ENCODE measurements around the gene ANO1.

The ANO1 gene

DNA sequence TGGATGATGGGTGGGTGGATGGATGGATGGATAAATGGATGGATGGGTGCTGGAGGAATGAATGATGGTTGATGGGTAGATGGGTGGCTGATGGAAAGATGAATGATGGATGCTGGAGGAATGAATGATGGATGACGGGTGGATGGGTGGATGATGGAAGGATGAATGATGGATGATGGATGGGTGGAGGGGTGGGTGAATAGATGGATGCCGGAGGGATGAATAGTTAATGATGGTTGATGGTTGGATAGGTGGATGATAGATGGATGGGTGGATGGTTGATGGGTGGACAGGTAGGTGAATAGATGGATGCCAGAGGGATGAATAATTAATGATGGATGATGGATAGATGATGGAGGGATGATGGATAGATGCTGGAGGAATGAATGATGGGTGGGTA is 41.4 kb downstream of the ANO1 start:
- no peak for DNase-seq

DNA sequence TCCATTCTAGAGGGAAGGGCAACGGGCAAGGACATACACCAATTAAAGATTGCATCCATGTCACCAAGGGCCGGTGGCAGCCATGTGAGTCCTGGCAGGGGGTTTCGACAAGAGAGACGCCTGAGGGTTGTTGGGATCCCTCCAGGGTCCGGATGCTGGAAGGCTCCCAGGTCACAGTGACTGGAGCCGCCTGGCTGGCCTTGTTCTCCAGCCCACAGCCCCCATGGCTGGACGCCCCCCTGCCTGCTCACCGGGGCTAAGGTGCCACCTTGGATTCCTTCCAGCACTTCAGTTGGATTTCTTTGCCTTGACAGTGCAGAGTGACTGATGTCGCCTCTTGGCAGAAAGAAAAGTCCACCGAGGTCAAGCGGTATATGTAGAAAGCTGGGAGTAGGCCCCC is 42.6 kb downstream of the ANO1 start:
- no peak for DNase-seq

DNA sequence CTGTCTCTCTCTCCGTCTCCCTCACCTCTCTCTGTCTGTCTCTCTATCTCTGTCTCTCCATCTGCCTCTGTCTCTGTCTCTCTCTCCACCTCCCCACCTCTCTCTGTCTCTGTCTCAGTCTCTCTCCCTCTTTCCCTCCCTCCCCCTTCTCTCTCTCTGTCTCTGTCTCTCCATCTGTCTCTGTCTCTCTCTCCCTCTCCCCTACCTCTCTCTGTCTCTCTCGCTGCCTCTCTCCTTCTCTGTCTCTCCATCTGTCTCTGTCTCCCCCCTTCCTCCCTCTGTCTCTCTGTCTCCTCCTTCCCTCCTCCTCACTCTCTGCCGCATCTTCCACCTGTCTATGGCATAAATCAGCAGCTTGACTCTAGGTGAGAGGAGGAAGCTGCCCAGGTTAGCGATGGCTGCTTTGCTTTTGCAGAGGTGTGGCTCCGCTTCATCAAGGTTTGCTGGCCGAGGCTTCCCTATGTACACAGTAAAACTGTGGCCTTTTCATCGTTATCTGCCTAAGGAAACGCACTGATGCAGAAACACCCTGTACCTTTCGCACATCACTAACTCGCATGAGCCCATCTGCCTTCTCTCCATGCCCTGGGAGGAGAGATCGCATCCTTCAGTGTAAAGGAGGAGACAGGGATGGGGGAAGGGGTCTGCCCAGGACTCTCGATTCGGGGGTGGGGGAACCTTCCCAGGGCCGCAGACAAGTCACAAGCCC is 44.5 kb downstream of the ANO1 start:
- no peak for DNase-seq

DNA sequence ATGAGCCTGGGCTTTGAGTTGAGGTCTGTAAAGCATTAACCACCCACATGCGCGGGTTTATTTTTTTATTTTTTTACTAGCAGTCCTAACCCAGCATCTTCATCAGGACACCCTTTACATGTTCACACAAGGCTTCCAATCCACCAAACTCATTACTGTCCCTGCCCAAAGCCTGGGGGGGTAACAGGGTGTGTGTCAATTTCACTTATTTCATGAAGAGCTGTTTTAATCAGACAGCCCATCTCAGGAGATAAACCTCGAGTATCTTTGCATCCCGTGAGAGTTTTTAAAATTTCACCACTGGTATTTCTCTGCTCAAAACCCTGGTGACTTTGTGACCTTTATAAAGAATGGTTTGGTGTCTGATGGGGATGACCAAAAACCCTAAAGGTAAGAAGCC is 45.6 kb downstream of the ANO1 start:
- DNase-seq: no peak

DNA sequence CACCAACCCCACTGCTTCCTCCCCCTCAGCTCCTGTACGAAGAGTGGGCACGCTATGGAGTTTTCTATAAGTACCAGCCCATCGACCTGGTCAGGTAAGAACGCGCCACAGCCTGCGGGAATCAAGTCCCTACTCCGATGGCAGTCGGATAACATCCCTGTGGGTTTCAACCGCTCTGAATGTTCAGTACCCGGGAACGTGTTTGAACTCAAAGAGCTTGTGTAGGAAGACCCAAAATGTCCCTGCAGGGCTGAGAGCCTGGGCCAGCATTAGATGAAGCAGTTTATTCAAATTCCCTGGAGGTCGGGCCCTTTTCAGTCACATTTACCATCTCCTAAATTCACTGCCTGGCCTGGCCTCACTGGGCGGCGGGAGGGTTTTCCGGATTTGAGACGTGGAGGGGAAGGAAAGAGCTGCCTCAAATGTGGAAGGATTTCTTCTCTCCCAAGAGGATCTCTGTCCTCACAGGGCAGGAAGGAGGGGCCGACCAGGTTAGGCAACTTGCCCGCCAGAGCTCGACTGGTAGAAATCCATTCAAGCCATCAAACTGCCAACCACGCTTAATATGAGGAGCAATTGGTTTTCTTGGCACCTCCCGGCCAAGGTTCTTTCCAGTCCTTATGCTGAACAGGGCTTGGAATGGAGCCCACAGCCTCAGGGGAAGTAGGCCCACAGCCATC is 46.3 kb downstream of the ANO1 start:
- DNase-seq: no peak

DNA sequence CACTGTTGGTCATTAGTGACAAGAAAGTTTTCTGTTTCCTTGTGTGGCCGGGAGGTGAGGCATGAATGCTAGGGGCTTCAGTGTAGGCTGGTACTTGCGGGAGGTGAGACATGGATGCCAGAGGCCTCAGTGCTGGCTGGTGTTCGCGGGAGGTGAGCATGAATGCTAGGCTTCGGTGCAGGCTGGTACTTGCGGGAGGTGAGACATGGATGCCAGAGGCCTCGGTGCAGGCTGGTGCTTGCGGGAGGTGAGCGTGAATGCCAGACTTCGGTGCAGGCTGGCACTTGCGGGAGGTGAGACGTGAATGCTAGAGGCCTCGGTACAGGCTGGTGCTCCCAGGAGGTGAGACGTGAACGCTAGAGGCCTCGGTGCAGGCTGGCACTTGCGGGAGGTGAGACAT is 48.4 kb downstream of the ANO1 start:
- no peak for DNase-seq

DNA sequence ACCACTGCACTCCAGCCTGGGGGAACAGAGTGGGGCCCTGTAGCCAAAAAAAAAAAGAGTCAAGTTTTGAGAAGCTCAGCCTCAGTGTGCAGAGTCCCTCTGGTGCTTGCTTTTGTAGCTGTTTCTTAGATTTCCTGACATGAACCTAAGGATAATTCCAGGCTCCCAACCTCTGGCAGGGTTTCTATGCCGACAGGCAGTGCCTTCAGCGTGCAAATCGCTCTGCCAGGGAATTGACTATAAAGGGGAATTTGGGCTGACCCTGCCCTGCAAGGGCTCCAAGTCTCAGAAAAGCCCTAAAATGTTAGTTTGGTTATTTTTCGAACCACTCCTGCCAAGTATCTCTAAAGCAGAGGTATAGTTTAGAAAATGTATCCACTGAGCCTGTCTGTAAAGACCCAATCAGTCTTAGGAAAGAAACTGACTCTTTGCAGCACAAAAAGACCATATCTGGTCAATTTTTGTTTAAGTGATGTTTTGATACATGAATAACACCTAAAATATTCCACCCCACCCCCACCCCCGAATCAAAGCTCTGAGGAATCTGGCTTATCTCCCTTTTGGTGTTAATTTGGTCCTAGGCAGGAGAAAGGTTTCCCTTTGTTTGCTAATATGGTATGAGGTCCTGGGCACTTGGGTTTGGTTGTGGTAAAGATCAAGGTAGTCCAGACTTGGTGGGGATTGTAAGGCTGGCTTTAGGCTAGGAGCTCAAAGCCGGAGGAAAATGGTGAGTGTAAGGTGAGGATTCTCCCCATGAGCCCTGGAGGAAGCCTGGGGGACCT is 49.7 kb downstream of the ANO1 start:
- no peak for DNase-seq

DNA sequence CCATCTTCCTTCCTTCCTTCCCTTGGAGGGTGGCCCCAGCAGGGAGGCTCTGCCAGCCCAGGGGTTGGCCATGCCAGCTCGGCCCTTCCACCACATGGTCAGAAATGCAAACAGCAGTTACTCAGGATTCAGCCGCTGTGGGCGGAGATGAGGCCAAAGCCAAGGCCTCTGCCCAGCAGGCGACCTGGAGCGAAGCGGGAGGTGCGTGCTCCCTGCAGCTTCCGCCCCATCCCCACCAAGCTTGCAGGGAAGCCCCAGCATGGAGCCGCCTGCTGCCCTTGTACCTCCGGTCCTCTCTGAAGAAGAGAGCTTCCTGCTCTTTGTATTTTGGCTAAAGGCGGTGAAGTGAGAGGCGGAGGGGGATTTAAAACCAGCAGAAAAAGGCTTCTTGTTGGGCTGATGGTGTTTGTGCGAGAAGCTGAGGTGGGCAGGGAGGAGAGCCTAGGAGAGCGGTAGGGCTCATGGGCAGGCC is 50.4 kb downstream of the ANO1 start:
- DNase-seq: peak; percentile 79

DNA sequence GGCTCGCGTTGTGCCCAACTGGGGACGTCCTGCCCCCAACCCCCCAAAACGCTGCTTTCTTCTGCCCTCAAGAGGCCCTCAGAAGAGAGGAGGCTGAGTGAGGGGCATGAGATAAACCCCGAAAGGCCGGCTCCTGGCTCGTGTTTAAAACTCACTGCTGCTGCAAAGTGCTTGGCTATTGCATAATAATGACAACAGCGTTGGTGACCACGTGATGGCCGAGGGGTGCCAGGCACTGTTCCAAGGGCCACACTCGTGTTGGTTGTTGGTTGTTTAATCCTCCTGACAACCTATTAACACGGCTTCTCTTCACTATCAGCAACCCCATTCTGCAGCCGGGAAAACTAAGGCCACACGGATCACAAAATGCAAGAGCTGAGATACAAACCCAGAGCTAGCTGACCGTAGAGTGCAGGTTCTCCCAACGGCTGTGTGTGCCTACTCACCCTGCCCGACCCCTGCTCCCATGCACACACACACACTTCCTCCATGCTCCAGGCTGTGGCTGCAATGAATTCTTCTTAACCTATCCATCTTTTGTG is 51.0 kb downstream of the ANO1 start:
- DNase-seq: no peak

DNA sequence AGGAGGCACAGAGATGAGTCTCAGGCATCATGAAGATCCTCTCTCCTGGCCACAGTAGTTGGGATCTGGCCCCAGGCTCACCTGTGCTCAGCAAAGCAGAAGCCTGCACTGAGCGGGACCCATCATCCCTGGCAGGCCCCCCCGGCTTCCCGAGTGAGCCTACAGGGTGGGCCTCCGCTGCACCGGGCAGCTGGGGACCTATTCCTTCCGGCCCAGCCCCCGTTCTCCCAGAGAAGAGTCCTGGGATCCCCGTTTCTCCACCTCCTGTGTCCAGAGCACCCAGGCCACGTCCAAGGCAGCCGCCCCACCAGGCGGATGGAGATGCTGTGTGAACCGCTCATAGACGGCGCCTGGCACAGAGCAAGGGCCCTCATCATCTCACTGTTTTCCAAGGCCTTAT is 52.5 kb downstream of the ANO1 start:
- no peak for DNase-seq

DNA sequence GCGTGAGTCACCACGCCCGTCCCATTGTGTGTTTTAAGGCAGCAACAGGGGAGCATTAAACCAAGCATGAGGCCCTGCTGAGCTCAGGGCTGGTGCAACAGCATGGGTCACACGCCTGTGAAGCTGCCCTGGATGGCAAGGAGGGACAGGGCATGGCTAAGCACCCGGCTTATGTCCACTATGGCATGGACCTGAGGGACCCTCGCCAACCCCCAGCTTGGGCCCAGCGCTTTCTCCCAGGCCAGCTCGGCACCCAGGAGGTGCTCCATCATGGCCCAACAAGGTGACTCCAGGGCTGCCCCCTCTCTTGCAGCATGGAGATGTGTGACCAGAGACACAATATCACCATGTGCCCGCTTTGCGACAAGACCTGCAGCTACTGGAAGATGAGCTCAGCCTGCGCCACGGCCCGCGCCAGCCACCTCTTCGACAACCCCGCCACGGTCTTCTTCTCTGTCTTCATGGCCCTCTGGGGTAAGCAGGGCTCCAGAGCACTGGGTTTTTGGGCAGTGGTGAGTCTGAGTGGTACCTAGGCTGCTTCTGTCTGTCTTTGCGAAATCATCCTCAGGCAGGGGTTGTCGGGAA is 53.6 kb downstream of the ANO1 start:
- DNase-seq: no peak

DNA sequence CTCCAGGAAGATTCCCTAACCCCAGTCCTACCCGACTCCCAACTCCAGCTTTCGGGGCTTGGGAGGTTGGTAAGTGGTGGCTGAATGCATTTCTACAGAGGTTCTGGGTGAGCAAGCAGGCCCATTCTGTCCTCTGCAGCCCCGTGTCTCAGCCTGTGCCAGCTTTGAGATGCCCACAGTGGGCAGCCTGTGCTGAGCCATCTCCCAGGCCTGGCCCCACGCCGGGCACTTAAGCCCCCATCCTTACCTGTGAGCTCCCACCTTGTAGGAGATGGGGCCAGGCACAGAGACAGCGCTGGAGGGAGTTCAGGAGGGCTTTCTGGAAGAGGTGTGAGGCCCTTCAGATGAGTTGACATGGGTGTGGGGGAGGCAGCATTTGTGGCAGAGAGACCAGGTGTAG is 54.5 kb downstream of the ANO1 start:
- no peak for DNase-seq

DNA sequence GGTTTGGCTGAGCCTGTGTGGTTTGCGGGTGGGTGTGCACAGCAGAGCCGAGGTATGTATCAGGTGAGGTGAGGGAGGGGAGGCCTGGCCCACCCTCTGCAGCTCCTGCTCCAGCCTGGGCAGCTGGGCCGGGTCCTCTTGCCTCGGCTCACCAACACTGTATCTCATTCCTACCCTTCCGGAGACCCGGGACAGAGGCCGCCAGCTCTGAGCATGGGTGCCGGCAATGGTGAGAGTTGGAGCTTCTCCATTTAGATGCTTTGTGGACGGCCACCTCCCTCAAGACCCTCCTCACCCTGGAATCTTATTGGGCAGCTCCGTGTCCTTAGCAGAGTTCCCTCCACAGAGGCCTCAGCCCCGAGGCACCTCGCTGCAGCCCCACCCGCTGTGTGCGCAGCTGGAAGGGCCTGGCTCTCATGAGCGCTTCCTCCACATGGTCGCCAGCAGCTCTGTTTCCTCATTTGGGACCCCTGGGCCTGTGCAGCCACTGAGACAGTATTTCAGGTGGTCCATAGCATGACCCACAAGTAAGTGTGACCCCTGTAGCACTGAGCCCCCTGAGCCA is 55.7 kb downstream of the ANO1 start:
- no peak for DNase-seq

DNA sequence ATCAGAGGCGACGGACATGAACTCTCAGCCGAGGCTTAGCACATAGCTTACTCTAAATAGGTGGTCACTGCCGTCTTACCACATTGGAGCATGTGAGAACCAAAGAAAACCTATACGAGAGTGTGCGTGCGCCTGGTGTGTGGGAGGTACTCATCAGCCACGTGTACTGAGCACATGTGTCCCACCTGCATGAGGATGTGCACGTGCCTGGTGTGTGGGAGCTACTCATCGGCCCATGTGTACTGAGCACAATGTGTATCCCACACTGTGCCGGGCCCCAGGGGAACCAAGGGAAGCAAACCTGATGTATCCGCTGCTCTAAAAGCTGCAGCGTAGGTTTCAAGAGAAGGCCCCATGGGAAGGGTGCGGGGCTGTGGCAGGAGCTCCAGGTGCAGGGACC is 56.4 kb downstream of the ANO1 start:
- no peak for DNase-seq

DNA sequence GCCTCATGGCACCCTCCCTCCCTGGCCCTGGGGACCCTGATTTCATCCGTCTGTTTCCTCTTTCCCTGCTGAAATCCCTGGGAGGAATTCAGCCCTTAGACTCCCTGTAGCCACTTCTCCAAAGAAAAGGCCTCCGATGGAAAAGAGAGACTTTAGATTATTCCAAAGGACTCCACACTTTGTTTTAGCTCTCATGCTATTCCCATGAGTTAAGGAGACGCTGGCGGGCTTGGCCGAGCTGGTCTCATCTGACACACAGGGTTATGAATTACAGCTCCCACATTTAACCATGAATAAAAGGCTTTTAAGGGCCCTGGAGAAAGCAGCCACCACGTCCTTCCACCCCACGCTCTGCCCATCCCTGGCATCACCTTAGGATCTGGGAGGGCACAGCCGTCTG is 57.0 kb downstream of the ANO1 start:
- no peak for DNase-seq

DNA sequence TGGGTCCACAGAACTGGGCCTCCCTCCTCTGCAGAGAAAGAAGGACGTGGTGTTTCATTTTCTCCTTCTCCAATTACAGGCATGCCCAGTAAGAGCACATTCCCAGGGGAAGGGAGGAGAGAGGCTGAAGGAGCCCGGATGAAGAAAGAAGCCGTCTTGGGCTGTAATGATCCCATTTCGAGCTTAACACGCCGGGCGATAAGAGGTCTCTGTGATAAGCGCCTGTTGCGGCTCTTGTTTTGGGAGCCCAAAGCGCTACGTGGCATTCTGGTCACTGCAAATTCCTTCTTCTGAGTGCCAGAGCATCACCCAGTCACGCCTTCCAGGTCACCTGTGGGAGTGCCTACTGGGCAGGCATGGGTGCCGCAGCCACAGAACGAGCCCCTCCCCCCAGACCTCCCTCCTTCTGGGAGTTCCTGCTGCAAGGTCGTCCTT is 57.5 kb downstream of the ANO1 start:
- no peak for DNase-seq

DNA sequence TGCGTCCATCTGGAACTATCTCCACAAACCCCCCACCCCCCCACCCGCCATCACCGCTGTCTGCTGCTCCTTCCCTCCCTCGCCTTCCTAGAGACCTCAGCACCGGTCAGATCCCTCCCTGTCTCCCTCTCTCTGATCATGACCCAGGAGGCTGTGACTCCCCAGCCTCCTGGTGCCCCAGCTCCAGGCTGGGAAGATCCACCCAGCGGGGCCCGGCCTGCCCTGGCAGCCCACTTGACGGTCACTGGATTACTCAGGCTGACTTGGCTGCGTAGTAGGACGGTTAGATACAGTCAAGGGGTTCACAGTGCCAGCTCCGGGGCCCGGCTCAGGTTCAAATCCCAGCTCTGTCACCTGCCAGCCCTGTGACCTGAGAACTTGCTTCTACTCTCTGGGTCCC is 59.3 kb downstream of the ANO1 start:
- DNase-seq: no peak

DNA sequence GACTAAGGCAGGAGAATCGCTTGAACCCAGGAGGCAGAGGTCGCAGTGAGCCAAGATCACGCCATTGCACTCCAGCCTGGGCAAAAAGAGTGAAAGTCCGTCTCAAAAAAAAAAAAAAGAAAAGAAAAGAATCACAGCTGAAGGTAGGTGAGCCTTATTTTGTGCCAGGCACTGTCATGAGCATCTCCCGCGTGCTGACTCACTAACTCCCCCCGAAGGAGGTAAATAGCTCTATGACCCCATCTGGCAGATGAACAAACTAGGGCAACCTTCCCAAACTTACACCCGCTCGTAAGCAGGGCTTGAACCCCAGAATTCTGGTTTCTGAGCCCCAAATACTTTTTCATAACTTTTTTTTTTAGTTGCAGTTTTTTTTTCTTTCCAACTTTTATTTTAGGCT is 60.3 kb downstream of the ANO1 start:
- DNase-seq: no peak

DNA sequence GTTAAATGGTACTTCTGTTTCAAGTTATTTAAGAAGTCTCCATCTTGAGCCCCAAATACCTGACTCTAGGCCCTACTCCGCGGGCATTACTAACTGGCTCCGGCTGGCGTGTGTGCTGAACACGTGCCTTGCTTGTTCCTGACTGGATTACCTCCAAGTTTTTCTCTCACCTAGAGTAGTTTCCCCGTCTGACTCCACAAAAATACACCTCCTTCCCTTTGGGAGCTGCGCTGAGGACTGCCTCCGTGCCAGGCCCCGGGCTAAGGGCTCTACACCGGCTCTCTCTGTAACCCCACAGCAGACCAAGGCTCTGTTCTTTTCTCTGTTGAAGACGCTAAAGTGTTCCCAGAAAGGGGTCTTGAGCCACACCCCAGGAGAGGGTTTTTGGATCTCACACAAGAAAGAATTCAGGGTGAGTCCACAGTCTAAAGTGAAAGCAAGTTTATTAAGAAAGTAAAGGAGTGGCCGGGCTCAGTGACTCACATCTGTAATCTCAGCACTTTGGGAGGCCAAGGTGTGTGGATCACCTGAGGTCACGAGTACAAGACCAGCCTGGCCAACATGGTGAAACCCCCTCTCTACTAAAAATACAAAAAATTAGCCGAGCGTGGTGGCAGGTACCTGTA is 61.8 kb downstream of the ANO1 start:
- DNase-seq: no peak

DNA sequence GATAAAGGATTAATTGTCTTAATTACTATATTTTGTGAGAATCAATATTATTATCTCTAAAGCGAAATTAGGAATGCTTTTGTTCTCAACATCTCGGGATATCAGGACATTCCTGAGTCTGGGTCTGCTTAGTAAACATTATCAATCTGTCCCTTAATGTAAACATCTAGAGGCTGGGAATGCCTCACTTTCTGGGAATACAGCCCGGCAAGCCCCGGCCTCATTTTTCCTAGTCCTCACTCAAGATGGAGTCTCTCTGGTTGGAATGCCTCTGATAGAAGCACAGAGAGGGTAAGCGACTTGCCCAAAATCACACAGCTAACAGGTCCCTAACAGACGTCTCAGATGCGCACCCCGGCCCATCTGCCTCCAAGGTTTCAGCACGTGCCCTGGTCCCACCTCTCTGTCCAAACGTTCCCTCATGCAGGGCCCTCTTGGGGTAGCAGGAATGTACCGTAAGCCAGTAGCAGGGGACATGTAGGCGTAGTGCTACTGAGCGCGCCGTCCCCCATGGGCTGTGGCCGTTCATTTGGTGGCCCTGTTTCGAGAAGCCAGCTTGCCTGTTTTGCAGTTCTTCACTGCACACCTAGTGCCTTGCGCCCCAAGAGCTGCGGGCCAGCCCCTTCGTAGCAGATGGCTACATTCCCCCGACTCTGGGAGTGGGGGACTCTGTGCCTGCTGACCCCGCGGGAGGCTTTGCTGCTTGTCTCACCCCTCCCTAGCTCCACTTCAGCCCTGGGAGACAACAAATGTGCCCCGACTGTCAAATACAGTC is 62.8 kb downstream of the ANO1 start:
- no peak for DNase-seq

DNA sequence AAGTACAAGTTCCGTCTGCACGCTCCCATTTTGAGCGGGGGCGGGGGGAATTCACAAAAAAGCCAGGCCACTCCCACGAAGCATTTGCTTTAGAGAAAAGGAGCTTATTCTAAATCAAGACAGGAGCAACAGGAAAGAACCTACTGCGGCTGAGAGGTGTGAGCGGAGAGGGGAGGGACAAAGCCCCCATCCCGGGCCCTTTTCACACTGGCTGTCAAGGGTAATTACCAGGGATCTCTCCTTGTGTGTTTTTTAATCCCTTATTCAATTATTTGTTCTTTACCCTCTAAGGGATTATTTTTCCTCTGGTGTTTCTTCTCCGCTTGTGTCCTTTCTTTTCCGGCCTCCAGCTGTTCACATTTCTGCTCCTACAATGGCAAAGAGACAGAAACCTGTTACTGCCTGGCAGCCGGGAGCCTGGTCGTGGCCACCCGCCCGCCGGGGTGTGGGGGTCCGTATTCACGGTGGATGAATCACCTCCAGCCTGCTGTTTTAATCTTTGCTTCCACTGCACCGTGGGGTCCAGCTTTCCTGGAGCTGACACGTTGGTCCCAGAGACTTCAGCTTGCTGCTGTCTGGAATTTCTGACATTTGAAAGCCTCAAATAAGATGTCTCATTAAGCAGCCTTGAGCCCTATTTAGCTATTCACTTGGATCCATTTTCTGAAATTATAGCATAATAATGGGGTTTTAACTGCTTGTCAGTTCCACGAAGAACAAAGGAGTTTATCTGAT is 63.5 kb downstream of the ANO1 start:
- no peak for DNase-seq
